B cell (primary cell): ENCODE measurements around the gene STARD3NL. TPM values are rescaled to one million over a fixed set of nuclear protein-coding genes. Genes with fewer than 3 reads are reported as not detected.
"Not testable (repeated sequence)": the region's sequence is repeated elsewhere in the genome, so short reads cannot be mapped to it uniquely, and the experiment has no call there.

Experiments used
- ATAC-seq: fragments of 200-7000 bp; cut with Tn5 transposase; one replicate; pipeline ENCODE4 v1.10.0; 2021; ENCODE audit warnings: low read depth, mild to moderate bottlenecking, moderate number of reproducible peaks, moderate library complexity
- CTCF ChIA-PET: fragments of 350-600 bp; sonication (Branson Sonifier 250); formaldehyde crosslinking; loops from one replicate; lab custom pipeline; 2021; ENCODE audit warnings: antibody characterized with exemption, inconsistent platforms; lab: Charles Lee
- POLR2A ChIA-PET: fragments of 350-600 bp; sonication (Branson Sonifier 250); formaldehyde crosslinking; loops from one replicate; lab custom pipeline; 2021; ENCODE audit warnings: antibody characterized with exemption; lab: Charles Lee
- DNase-seq: peaks from one replicate; pipeline ENCODE4 v3.0.0; 2013
- H2AFZ ChIP-seq: 2 replicates; pipeline ENCODE4 v1.6.1; 2012; ENCODE audit warnings: mild to moderate bottlenecking, low read depth, low read length; ENCODE audit not compliant: insufficient read depth, poor library complexity, severe bottlenecking
- H3K27ac ChIP-seq, 2 donors: 1 replicate in 1 of 2; 2 replicates in 1 of 2; pipeline ENCODE4 v1.5.1; 2012 to 2013; ENCODE audit warnings: low read length in 2 of 2, mild to moderate bottlenecking in 2 of 2, moderate library complexity in 1 of 2
- H3K27me3 ChIP-seq, 4 experiments: fragments of 200-600 bp in 1 of 4; sonication (generic) in 1 of 4; replicated peaks in 1 of 4; 1 replicate in 2 of 4; 2 replicates in 2 of 4; pipeline versions ENCODE4 v1.6.1 to v1.7.0; 2013 to 2016; ENCODE audit warnings: low read length in 3 of 4, mild to moderate bottlenecking in 2 of 4, mixed read lengths in 1 of 4, moderate library complexity in 1 of 4; ENCODE audit not compliant: insufficient read depth in 4 of 4, control insufficient read depth in 3 of 4; ENCODE audit errors: control extremely low read depth in 1 of 4
- H3K36me3 ChIP-seq, 2 experiments: replicated peaks in 1 of 2; 1 replicate in 1 of 2; 2 replicates in 1 of 2; pipeline versions ENCODE4 v1.6.1 to v1.7.1; 2013; ENCODE audit warnings: low read length in 1 of 2; ENCODE audit not compliant: insufficient read depth in 2 of 2, control insufficient read depth in 1 of 2; ENCODE audit errors: control extremely low read depth in 1 of 2, extremely low read depth in 1 of 2
- H3K4me1 ChIP-seq, 2 donors: fragments of 200-600 bp in 1 of 2; sonication (generic) in 1 of 2; 1 replicate in 1 of 2; 2 replicates in 1 of 2; pipeline versions ENCODE4 v1.5.1 to v1.6.1; 2013 to 2017; ENCODE audit warnings: low read length in 2 of 2; ENCODE audit not compliant: control insufficient read depth in 2 of 2, insufficient read depth in 2 of 2
- H3K4me2 ChIP-seq: replicated peaks from 2 replicates; pipeline ENCODE3; 2012; ENCODE audit warnings: mild to moderate bottlenecking, low read depth, low read length; ENCODE audit not compliant: poor library complexity, severe bottlenecking
- H3K4me3 ChIP-seq, 5 experiments: fragments of 200-600 bp in 1 of 5; sonication (generic) in 1 of 5; 1 replicate in 3 of 5; 2 replicates in 2 of 5; pipeline versions ENCODE4 v1.5.1 to v1.7.0; 2011 to 2016; ENCODE audit warnings: low read length in 4 of 5, mild to moderate bottlenecking in 4 of 5, low read depth in 2 of 5, control low read depth in 1 of 5, moderate library complexity in 1 of 5; ENCODE audit not compliant: insufficient read depth in 1 of 5; ENCODE audit errors: control extremely low read depth in 1 of 5, extremely low read depth in 1 of 5
- H3K79me2 ChIP-seq: fragments of 200-600 bp; sonication (generic); one replicate; pipeline ENCODE4 v1.6.0; 2016; ENCODE audit warnings: low read length; ENCODE audit not compliant: control insufficient read depth, insufficient read depth
- H3K9ac ChIP-seq: fragments of 200-600 bp; sonication (generic); 2 replicates; pipeline ENCODE4 v1.6.1; 2017; ENCODE audit warnings: mild to moderate bottlenecking, low read length, moderate library complexity
- H3K9me3 ChIP-seq, 3 donors: one replicate each; pipeline versions ENCODE4 v1.6.1 to v1.7.1; 2013; ENCODE audit warnings: low read length in 2 of 3; ENCODE audit not compliant: control insufficient read depth in 2 of 3, insufficient read depth in 1 of 3; ENCODE audit errors: control extremely low read depth in 1 of 3
- H4K20me1 ChIP-seq: 2 replicates; pipeline ENCODE4 v1.6.0; 2012; ENCODE audit warnings: mild to moderate bottlenecking, low read length; ENCODE audit not compliant: insufficient read depth, control insufficient read depth, poor library complexity, severe bottlenecking
- H3K27ac Mint-ChIP-seq: one replicate; pipeline ENCODE4 v1.8.0; 2021; ENCODE audit warnings: mixed read lengths
- H3K27me3 Mint-ChIP-seq: one replicate; pipeline ENCODE4 v1.8.0; 2021; ENCODE audit warnings: mixed read lengths
- H3K4me1 Mint-ChIP-seq: one replicate; pipeline ENCODE4 v1.8.0; 2021; ENCODE audit warnings: mixed read lengths
- H3K4me3 Mint-ChIP-seq: one replicate; pipeline ENCODE4 v1.8.0; 2021; ENCODE audit warnings: mixed read lengths
- H3K9me3 Mint-ChIP-seq: one replicate; pipeline ENCODE4 v1.8.0; 2022; ENCODE audit warnings: mixed read lengths; ENCODE audit not compliant: insufficient read depth
- CTCF ChIP-seq: fragments of 200-600 bp; IDR thresholded peaks from one replicate; pipeline ENCODE4 v1.8.0; 2022; ENCODE audit warnings: antibody characterized with exemption, mild to moderate bottlenecking
- WGBS: methylation state at CpG from one replicate; pipeline ENCODE4 v1.1.5; 2013; ENCODE audit warnings: missing lambda C conversion rate; ENCODE audit not compliant: insufficient coverage; 5-methylcytosine and 5-hydroxymethylcytosine counted together
- intact Hi-C: fragments of 100-400 bp; cut with micrococcal nuclease; formaldehyde crosslinking; loops from one replicate; pipeline ENCODE4 v1.10.0; 2022
- polyA plus RNA-seq: library from polyadenylated mRNA; depleted of rRNA; stranded (reverse); fragments of >200 nt; gene quantifications from 2 replicates; pipeline ENCODE4 v1.2.3, GENCODE V29; 2012
- total RNA-seq, 2 donors: library from RNA; stranded (reverse); fragments of 120-200 nt in 1 of 2; gene quantifications; 1 replicate in 1 of 2; 2 replicates in 1 of 2; pipeline versions ENCODE4 v1.2.3 to v1.2.4, GENCODE V29; 2013 to 2022

The STARD3NL gene
- total and polyA plus RNA-seq, 2 donors (not counting 1 experiment from before 2014, with no cell fraction given): 13.4 to 24.5 TPM

GRCh38 chr7:38171623-38172391 is 6.2 kb upstream of the STARD3NL start:
- Mint-ChIP-seq H3K27me3 (no peaks in the 10 kb centered on the region), H3K4me3 (no peak overlapping the region), H3K4me1 (peaks cover 11% of the 10 kb centered on the region), H3K27ac (no peak overlapping the region), H3K9me3 (no peaks in the 10 kb centered on the region)
- CTCF ChIA-PET: no interaction called here
- H3K4me3 ChIP-seq: no peak overlapping the region
- H3K27ac ChIP-seq: no peak overlapping the region
- no peaks in the 10 kb centered on the region for H4K20me1 ChIP-seq
- no peak overlapping the region for H3K4me2 ChIP-seq
- ATAC-seq (no peak), DNase-seq (no peak)
- intact Hi-C loops: loop anchor here (10.0 kb wide), 1 partner anchor 1563 kb away; no protein-coding TSS in a partner anchor
- TF ChIP-seq CTCF: no peak
- H3K4me1 ChIP-seq: no peaks in the 10 kb centered on the region
- H3K79me2 ChIP-seq: no peaks in the 10 kb centered on the region
- no peak overlapping the region for H3K9ac ChIP-seq
- peaks cover 0 to 1% (median 0%) of the 10 kb centered on the region in 3 donors for H3K9me3 ChIP-seq
- H3K36me3 ChIP-seq: no peaks in the 10 kb centered on the region
- POLR2A ChIA-PET: no interaction called here
- no peak overlapping the region for H2AFZ ChIP-seq
- WGBS: no CpG with 5 or more reads among the region's 6 CpGs
- H3K27me3 ChIP-seq: no peaks in the 10 kb centered on the region

GRCh38 chr7:38175547-38175946 is 2.5 kb upstream of the STARD3NL start:
- intact Hi-C loops: loop anchor here (5.0 to 10.0 kb wide), 3 partner anchors 728 to 1777 kb away; partner anchors contain the start of genes CDK13 and ELMO1
- WGBS: 95% methylated on average over 8 of the region's 9 CpGs
- H3K79me2 ChIP-seq: peaks cover 14% of the 10 kb centered on the region
- CTCF ChIA-PET, H4K20me1 ChIP-seq, H3K9me3 Mint-ChIP-seq, DNase-seq, H3K27me3 Mint-ChIP-seq, H3K4me3 ChIP-seq, H3K27ac Mint-ChIP-seq, H3K27me3 ChIP-seq, POLR2A ChIA-PET, H3K4me3 Mint-ChIP-seq, H3K36me3 ChIP-seq, H3K4me2 ChIP-seq, H3K9ac ChIP-seq, ATAC-seq, H3K9me3 ChIP-seq, H3K27ac ChIP-seq, H2AFZ ChIP-seq: not testable (repeated sequence)
- H3K4me1 Mint-ChIP-seq: peaks cover 36% of the 10 kb centered on the region
- H3K4me1 ChIP-seq: peaks cover 16% of the 10 kb centered on the region in 2 donors
